SK-N-SH (cell line): ENCODE data around the gene SH2D5. TPM values are rescaled to one million over a fixed set of nuclear protein-coding genes. Genes with fewer than 3 reads are reported as not detected.

Source experiments
- CTCF ChIA-PET: fragments of 300-600, 350-600 bp; formaldehyde crosslinking; extraction: SDS; loops from one replicate; lab custom pipeline; 2021; lab: Yijun Ruan, JAX
- POLR2A ChIA-PET: fragments of 350-600 bp; sonication (Branson Sonifier 250); formaldehyde crosslinking; extraction: SDS; loops from one replicate; lab custom pipeline; 2020; ENCODE audit warnings: antibody characterized with exemption, inconsistent platforms; lab: Yijun Ruan, JAX
- DNase-seq: peaks from one replicate; pipeline ENCODE4 v3.0.0; 2012
- H2AFZ ChIP-seq: fragments of 200-600 bp; sonication (generic); 2 replicates; pipeline ENCODE4 v1.8.1; 2016; ENCODE audit warnings: antibody characterized with exemption, mild to moderate bottlenecking, low read depth
- H3F3A ChIP-seq: fragments of 200-600 bp; sonication (generic); replicated peaks from 2 replicates; pipeline ENCODE3; 2016; ENCODE audit warnings: antibody characterized with exemption, mild to moderate bottlenecking; ENCODE audit not compliant: insufficient read depth
- H3K27ac ChIP-seq, 2 experiments: fragments of 200-500 bp in 1 of 2; fragments of 200-600 bp in 1 of 2; sonication (Bioruptor generic) in 1 of 2; sonication (generic), shearing (Covaris generic) in 1 of 2; 2 replicates each; pipeline versions ENCODE4 v1.5.1 to v1.6.1; 2014 to 2016; ENCODE audit warnings: low read depth in 2 of 2, inconsistent platforms in 1 of 2, low read length in 1 of 2, mild to moderate bottlenecking in 1 of 2, mixed read lengths in 1 of 2
- H3K27me3 ChIP-seq: fragments of 200-600 bp; sonication (generic), shearing (Covaris generic); 2 replicates; pipeline ENCODE4 v1.6.1; 2016; ENCODE audit warnings: mixed run types; ENCODE audit not compliant: insufficient read depth
- H3K36me3 ChIP-seq, 2 experiments: fragments of 200-500 bp in 1 of 2; fragments of 200-600 bp in 1 of 2; sonication (Bioruptor generic) in 1 of 2; sonication (generic) in 1 of 2; replicated peaks in 1 of 2; 2 replicates each; pipeline versions ENCODE3 to v1.5.1; 2014 to 2016; ENCODE audit warnings: low read length in 1 of 2, mild to moderate bottlenecking in 1 of 2; ENCODE audit not compliant: insufficient read depth in 2 of 2, control insufficient read depth in 1 of 2
- H3K4me1 ChIP-seq, 2 experiments: fragments of 200-500 bp in 1 of 2; fragments of 200-600 bp in 1 of 2; sonication (Bioruptor generic) in 1 of 2; sonication (generic), shearing (Covaris generic) in 1 of 2; 2 replicates each; pipeline versions ENCODE4 v1.5.1 to v1.6.1; 2014 to 2016; ENCODE audit warnings: low read depth in 1 of 2, low read length in 1 of 2, mixed run types in 1 of 2; ENCODE audit not compliant: insufficient read depth in 2 of 2, control insufficient read depth in 1 of 2
- H3K4me2 ChIP-seq: fragments of 200-600 bp; sonication (generic), shearing (Covaris generic); 2 replicates; pipeline ENCODE4 v1.6.1; 2017; ENCODE audit warnings: mixed run types
- H3K4me3 ChIP-seq, 2 experiments: fragments of 200-500 bp in 1 of 2; fragments of 200-600 bp in 1 of 2; sonication (Bioruptor generic) in 1 of 2; sonication (generic), shearing (Covaris generic) in 1 of 2; 2 replicates each; pipeline versions ENCODE4 v1.5.1 to v1.8.1; 2014 to 2016; ENCODE audit warnings: low read depth in 2 of 2, inconsistent platforms in 1 of 2, low read length in 1 of 2, mild to moderate bottlenecking in 1 of 2, mixed read lengths in 1 of 2, moderate library complexity in 1 of 2
- H3K79me2 ChIP-seq: fragments of 200-600 bp; sonication (generic); 2 replicates; pipeline ENCODE4 v1.8.1; 2017; ENCODE audit warnings: mild to moderate bottlenecking; ENCODE audit not compliant: insufficient read depth
- H3K9ac ChIP-seq: fragments of 200-600 bp; sonication (generic); 2 replicates; pipeline ENCODE4 v1.6.1; 2017; ENCODE audit warnings: mixed run types
- H3K9me2 ChIP-seq: fragments of 200-600 bp; sonication (generic); 2 replicates; pipeline ENCODE4 v1.6.1; 2017; ENCODE audit warnings: mixed run types
- H3K9me3 ChIP-seq: fragments of 200-600 bp; sonication (generic); 2 replicates; pipeline ENCODE4 v1.6.1; 2017; ENCODE audit warnings: mixed run types, mild to moderate bottlenecking, moderate library complexity
- H4K20me1 ChIP-seq: fragments of 200-600 bp; sonication (generic); 2 replicates; pipeline ENCODE4 v1.6.1; 2017; ENCODE audit warnings: mild to moderate bottlenecking, mixed run types; ENCODE audit not compliant: insufficient read depth
- CHD2 ChIP-seq: fragments of 150-350 bp; IDR thresholded peaks from 2 replicates; pipeline ENCODE4 v1.6.1; 2018; ENCODE audit warnings: low read length; ENCODE audit not compliant: partially characterized antibody
- CTCF ChIP-seq: fragments of 200-600 bp; sonication (generic); IDR thresholded peaks from 2 replicates; pipeline ENCODE4 v1.6.1; 2017; ENCODE audit warnings: antibody characterized with exemption, mild to moderate bottlenecking, moderate library complexity
- ELF1 ChIP-seq: IDR thresholded peaks from 2 replicates; pipeline ENCODE4 v1.4.0; 2012
- FOSL2 ChIP-seq: IDR thresholded peaks from 2 replicates; pipeline ENCODE4 v1.4.0; 2012; ENCODE audit warnings: low read depth, mild to moderate bottlenecking, moderate library complexity, borderline replicate concordance
- FOXM1 ChIP-seq: IDR thresholded peaks from 2 replicates; pipeline ENCODE4 v1.4.0; 2012; ENCODE audit warnings: low read depth, mild to moderate bottlenecking
- IRF3 ChIP-seq: fragments of 150-350 bp; IDR thresholded peaks from 2 replicates; pipeline ENCODE4 v1.6.1; 2016; ENCODE audit warnings: mild to moderate bottlenecking, low read depth, low read length
- MEF2A ChIP-seq: IDR thresholded peaks from 2 replicates; pipeline ENCODE4 v1.4.0; 2012; ENCODE audit warnings: low read depth, borderline replicate concordance
- POLR2AphosphoS5 ChIP-seq: IDR thresholded peaks from 2 replicates; pipeline ENCODE4 v1.6.1; 2012; ENCODE audit warnings: low read depth, low read length
- RCOR1 ChIP-seq: fragments of 150-350 bp; IDR thresholded peaks from 2 replicates; pipeline ENCODE4 v1.6.1; 2017; ENCODE audit warnings: antibody characterized with exemption, low read length
- RFX5 ChIP-seq: IDR thresholded peaks from 2 replicates; pipeline ENCODE4 v1.6.1; 2012; ENCODE audit warnings: mild to moderate bottlenecking, improper control_type of control experiment, low read length
- RXRA ChIP-seq: IDR thresholded peaks from 2 replicates; pipeline ENCODE4 v1.4.0; 2012; ENCODE audit warnings: low read depth, mild to moderate bottlenecking, borderline replicate concordance
- SIN3A ChIP-seq: IDR thresholded peaks from 2 replicates; pipeline ENCODE4 v1.6.1; 2012; ENCODE audit warnings: low read depth, mild to moderate bottlenecking, low read length, moderate library complexity, borderline replicate concordance
- SMC3 ChIP-seq: IDR thresholded peaks from 2 replicates; pipeline ENCODE4 v1.6.1; 2012; ENCODE audit warnings: low read depth, low read length, improper control_type of control experiment
- TAF1 ChIP-seq: IDR thresholded peaks from 2 replicates; pipeline ENCODE4 v1.6.1; 2012; ENCODE audit warnings: low read depth, mild to moderate bottlenecking, low read length, moderate library complexity, borderline replicate concordance
- TEAD4 ChIP-seq: IDR thresholded peaks from 2 replicates; pipeline ENCODE4 v1.4.0; 2012; ENCODE audit warnings: mild to moderate bottlenecking, borderline replicate concordance; ENCODE audit not compliant: insufficient read depth
- WGBS: methylation state at CpG from one replicate; pipeline ENCODE4 v1.1.6; 2017; ENCODE audit warnings: low lambda C conversion rate; 5-methylcytosine and 5-hydroxymethylcytosine counted together
- polyA plus RNA-seq, 3 experiments: library from polyadenylated mRNA; depleted of rRNA; stranded (reverse); fragments of >200 nt; gene quantifications; 2 replicates each; pipeline ENCODE4 v1.2.3, GENCODE V29; 2012
- TF ChIP-seq, protein P1 (sequence below): IDR thresholded peaks from 2 replicates; pipeline ENCODE4 v1.4.0; 2012; ENCODE audit warnings: low read depth, borderline replicate concordance

SH2D5 gene
- polyA plus RNA-seq, 1 of the 3 experiments (the other 2 are of a cell fraction): 6.1 TPM

DNA sequence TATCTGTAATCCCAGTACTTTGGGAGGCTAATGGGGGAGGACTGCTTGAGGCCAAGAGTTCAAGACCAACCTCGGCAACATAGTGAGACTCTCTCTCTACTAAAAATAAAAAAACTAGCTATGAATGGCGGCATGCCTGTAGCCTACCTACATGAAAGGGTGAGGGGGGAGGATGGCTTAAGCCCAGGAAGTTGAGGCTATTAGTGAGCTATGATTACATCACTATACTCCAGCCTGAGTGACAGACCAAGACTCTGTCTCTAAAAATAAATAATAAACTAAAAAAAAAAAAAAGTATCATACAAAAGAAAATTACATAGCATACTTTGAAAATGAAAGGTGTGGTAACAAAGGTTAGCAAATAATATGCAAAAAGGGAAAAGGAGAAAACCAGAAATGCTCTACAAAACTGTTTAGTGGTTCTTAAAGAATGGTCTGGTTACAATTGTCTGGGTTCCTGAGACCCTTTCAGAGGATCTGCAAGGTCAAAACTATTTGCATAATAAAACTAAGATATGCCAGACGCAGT is 19.0 kb upstream of the SH2D5 start:
- 91% methylated on average over 3 of the region's 3 CpGs for WGBS
- Histone ChIP-seq H3K27me3 (no peaks in the 10 kb centered on the region), H3K27ac (no peak overlapping the region), H3K9me2 (no peaks in the 10 kb centered on the region), H4K20me1 (no peaks in the 10 kb centered on the region), H3K4me3 (no peak overlapping the region), H3K9me3 (no peaks in the 10 kb centered on the region), H3K79me2 (peaks cover 65% of the 10 kb centered on the region), H3K4me1 (0 out of 4 replicates have a peak, but pooled peaks cover 0 to 5% of the 10 kb centered on the region in 2 experiments), H3K36me3 (peaks cover 56 to 80% of the 10 kb centered on the region in 2 experiments), H3F3A (peaks cover 23% of the 10 kb centered on the region), H2AFZ (no peak overlapping the region), H3K4me2 (no peak overlapping the region), H3K9ac (no peak overlapping the region)
- DNase-seq: no peak
- ChIA-PET POLR2A (interaction anchor here (1.4 kb wide), 1 partner anchor 35 kb away, joined by 3 read pairs; no protein-coding TSS in a partner anchor), CTCF (interaction anchor here (0.5 to 2.2 kb wide), 6 partner anchors 11 to 444 kb away, joined by 3 to 7 read pairs (median 3); no protein-coding TSS in a partner anchor)
- TF ChIP-seq CTCF: no peak
- no peak for TF ChIP-seq TAF1
- no peak for TF ChIP-seq POLR2AphosphoS5
- no peak for TF ChIP-seq CHD2
- TF ChIP-seq SIN3A: no peak
- TF ChIP-seq, protein P1, sequence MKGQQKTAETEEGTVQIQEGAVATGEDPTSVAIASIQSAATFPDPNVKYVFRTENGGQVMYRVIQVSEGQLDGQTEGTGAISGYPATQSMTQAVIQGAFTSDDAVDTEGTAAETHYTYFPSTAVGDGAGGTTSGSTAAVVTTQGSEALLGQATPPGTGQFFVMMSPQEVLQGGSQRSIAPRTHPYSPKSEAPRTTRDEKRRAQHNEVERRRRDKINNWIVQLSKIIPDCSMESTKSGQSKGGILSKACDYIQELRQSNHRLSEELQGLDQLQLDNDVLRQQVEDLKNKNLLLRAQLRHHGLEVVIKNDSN: no peak
- no peak for TF ChIP-seq RCOR1
- TF ChIP-seq IRF3: no peak
- TF ChIP-seq ELF1: no peak
- no peak for TF ChIP-seq RFX5
- TF ChIP-seq MEF2A: no peak
- no peak for TF ChIP-seq RXRA
- TF ChIP-seq FOSL2: no peak
- TF ChIP-seq FOXM1: no peak
- no peak for TF ChIP-seq SMC3
- TF ChIP-seq TEAD4: no peak
